Neural progenitor cell (in vitro differentiated cells): ENCODE measurements around the gene RPS6KA2.

Experiments used
- EZH2 ChIP-seq: fragments of 200-600 bp; sonication (generic); IDR thresholded peaks from 2 replicates; pipeline ENCODE4 v1.6.1; 2017; ENCODE audit warnings: antibody characterized with exemption, mild to moderate bottlenecking, moderate library complexity
- TF ChIP-seq, protein P1 (sequence below): fragments of 200-600 bp; sonication (generic); IDR thresholded peaks from 2 replicates; pipeline ENCODE4 v1.5.1; 2017; ENCODE audit warnings: antibody characterized with exemption, mild to moderate bottlenecking

DNA sequence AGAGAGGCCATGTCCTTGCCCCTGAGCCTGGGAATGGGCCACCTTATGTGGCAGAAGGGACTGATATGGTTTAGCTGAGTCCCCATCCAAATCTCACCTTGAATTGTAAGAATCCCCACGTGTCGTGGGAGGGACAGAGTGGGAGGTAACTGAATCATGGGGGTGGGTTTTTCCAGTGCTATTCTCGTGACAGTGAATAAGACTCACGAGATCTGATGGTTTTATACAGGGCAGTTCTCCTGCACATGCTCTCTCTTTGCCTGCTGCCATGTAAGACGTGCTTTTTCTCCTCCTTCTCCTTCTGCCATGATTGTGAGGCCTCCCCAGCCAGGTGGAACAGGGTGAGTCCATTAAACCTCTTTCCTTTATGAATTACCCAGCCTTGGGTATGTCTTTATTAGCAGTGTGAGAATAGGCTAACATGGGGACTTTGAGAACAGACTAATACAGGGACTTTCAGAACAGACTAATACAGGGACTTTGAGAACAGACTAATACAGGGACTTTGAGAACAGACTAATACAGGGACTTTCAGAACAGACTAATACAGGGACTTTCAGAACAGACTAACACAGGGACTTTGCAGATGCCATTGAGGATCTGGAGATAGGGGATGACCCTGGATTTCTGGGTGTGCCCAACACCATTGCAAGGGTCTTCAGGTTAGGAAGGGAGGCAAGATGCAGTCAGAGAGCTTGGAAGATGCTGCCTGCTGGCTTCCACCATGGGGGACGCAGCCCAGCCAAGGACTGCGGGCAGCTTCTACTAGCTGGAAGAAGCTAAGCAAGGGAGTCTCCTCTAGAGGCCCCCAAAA is 127.5 kb downstream of the RPS6KA2 start:
- TF ChIP-seq, protein P1, sequence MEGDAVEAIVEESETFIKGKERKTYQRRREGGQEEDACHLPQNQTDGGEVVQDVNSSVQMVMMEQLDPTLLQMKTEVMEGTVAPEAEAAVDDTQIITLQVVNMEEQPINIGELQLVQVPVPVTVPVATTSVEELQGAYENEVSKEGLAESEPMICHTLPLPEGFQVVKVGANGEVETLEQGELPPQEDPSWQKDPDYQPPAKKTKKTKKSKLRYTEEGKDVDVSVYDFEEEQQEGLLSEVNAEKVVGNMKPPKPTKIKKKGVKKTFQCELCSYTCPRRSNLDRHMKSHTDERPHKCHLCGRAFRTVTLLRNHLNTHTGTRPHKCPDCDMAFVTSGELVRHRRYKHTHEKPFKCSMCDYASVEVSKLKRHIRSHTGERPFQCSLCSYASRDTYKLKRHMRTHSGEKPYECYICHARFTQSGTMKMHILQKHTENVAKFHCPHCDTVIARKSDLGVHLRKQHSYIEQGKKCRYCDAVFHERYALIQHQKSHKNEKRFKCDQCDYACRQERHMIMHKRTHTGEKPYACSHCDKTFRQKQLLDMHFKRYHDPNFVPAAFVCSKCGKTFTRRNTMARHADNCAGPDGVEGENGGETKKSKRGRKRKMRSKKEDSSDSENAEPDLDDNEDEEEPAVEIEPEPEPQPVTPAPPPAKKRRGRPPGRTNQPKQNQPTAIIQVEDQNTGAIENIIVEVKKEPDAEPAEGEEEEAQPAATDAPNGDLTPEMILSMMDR, result no peak
- TF ChIP-seq EZH2, result no peak
